GM19025 (cell line): ENCODE results near the gene GMEB1.
"Not testable (repeated sequence)": the region's sequence is repeated elsewhere in the genome, so short reads cannot be mapped to it uniquely, and the experiment has no call there.

ENCODE experiments used
- ATAC-seq: cut with Tn5 transposase; IDR thresholded peaks from one replicate; pipeline ENCODE4 v1.9.1; 2021; ENCODE audit warnings: mild to moderate bottlenecking, low read depth, moderate library complexity; ENCODE audit not compliant: unreplicated experiment

GMEB1 gene

GRCh38 chr1:28668956-28669723 is 556 bp downstream of the GMEB1 start:
- peak; percentile 69 for ATAC-seq

GRCh38 chr1:28671254-28671780 is 2.7 kb downstream of the GMEB1 start:
- no peak for ATAC-seq

- not testable (repeated sequence) for ATAC-seq
Measured at GRCh38 chr1:28672971-28673370, 4.4 kb downstream of the GMEB1 start.

GRCh38 chr1:28675924-28676257 is 7.3 kb downstream of the GMEB1 start:
- no peak for ATAC-seq

GRCh38 chr1:28680151-28680550 is 11.6 kb downstream of the GMEB1 start:
- ATAC-seq, result no peak

- ATAC-seq, result no peak
Measured at GRCh38 chr1:28682840-28683239, 14.3 kb downstream of the GMEB1 start.

- ATAC-seq, result no peak
Measured at GRCh38 chr1:28684937-28685336, 16.4 kb downstream of the GMEB1 start.

- ATAC-seq, result not testable (repeated sequence)
Measured at GRCh38 chr1:28691627-28692026, 23.0 kb downstream of the GMEB1 start.

GRCh38 chr1:28703629-28704028 is 35.0 kb downstream of the GMEB1 start:
- ATAC-seq, result no peak

GRCh38 chr1:28716336-28716735 is 47.8 kb downstream of the GMEB1 start:
- no peak for ATAC-seq

GRCh38 chr1:28718166-28718565 is 49.6 kb downstream of the GMEB1 start:
- ATAC-seq, result no peak

- ATAC-seq, result no peak
Measured at GRCh38 chr1:28718586-28719331, 50.2 kb downstream of the GMEB1 start.

GRCh38 chr1:28719332-28719619 is 50.7 kb downstream of the GMEB1 start:
- no peak for ATAC-seq

GRCh38 chr1:28720376-28720775 is 51.8 kb downstream of the GMEB1 start:
- ATAC-seq, result no peak

GRCh38 chr1:28721927-28722326 is 53.3 kb downstream of the GMEB1 start:
- ATAC-seq, result not testable (repeated sequence)

GRCh38 chr1:28725365-28725764 is 56.8 kb downstream of the GMEB1 start:
- not testable (repeated sequence) for ATAC-seq

- ATAC-seq, result no peak
Measured at GRCh38 chr1:28735961-28736449, 67.4 kb downstream of the GMEB1 start.

- ATAC-seq, result peak; percentile 88
Measured at GRCh38 chr1:28736450-28737306, 68.1 kb downstream of the GMEB1 start, which contains the start of gene YTHDF2. Gene YTHDF2 (plus strand): TSS chr1:28736940. CDS start chr1:28737121, 181 bp downstream.

- ATAC-seq, result no peak
Measured at GRCh38 chr1:28737307-28738132, 68.9 kb downstream of the GMEB1 start.

- no peak for ATAC-seq
Measured at GRCh38 chr1:28740118-28740517, 71.5 kb downstream of the GMEB1 start.
